Fibroblast of lung (primary cell): ENCODE data around the gene VCAN. TPM values are rescaled to one million over a fixed set of nuclear protein-coding genes. Genes with fewer than 3 reads are reported as not detected.

Source experiments
- DNase-seq, 2 donors: peaks; one replicate each; pipeline versions ENCODE4 v3.0.0 to v3.0.0-alpha.2; 2010; ENCODE audit warnings: low read depth in 2 of 2
- H2AFZ ChIP-seq: 2 replicates; pipeline ENCODE4 v1.5.1; 2012; ENCODE audit warnings: low read length, control low read depth, inconsistent platforms
- H3K27ac ChIP-seq: 2 replicates; pipeline ENCODE4 v1.5.1; 2011; ENCODE audit warnings: low read length, control low read depth; ENCODE audit not compliant: insufficient read depth
- H3K27me3 ChIP-seq: 2 replicates; pipeline ENCODE4 v1.5.1; 2011; ENCODE audit warnings: mild to moderate bottlenecking, low read length; ENCODE audit not compliant: control insufficient read depth, insufficient read depth
- H3K36me3 ChIP-seq: 2 replicates; pipeline ENCODE4 v1.5.1; 2011; ENCODE audit warnings: low read length; ENCODE audit not compliant: control insufficient read depth, insufficient read depth
- H3K4me1 ChIP-seq: 2 replicates; pipeline ENCODE4 v1.5.1; 2011; ENCODE audit warnings: low read length; ENCODE audit not compliant: control insufficient read depth, insufficient read depth; ENCODE audit errors: extremely low read depth
- H3K4me2 ChIP-seq: 2 replicates; pipeline ENCODE4 v1.5.1; 2011; ENCODE audit warnings: low read length, control low read depth; ENCODE audit not compliant: insufficient read depth; ENCODE audit errors: extremely low read depth
- H3K4me3 ChIP-seq, 4 experiments: fragments of 200-600 bp in 1 of 4; sonication (generic) in 1 of 4; replicated peaks in 1 of 4; 2 replicates each; pipeline ENCODE4 v1.5.1; 2011 to 2016; ENCODE audit warnings: low read length in 4 of 4, low read depth in 3 of 4, mild to moderate bottlenecking in 3 of 4, control low read depth in 2 of 4, inconsistent platforms in 1 of 4, mixed read lengths in 1 of 4; ENCODE audit not compliant: insufficient read depth in 1 of 4; ENCODE audit errors: control extremely low read depth in 1 of 4
- H3K79me2 ChIP-seq: 2 replicates; pipeline ENCODE4 v1.5.1; 2012; ENCODE audit warnings: mild to moderate bottlenecking, low read length, inconsistent platforms; ENCODE audit not compliant: control insufficient read depth, insufficient read depth
- H3K9ac ChIP-seq: 2 replicates; pipeline ENCODE4 v1.5.1; 2011; ENCODE audit warnings: mild to moderate bottlenecking, low read length, control low read depth; ENCODE audit not compliant: insufficient read depth
- H3K9me3 ChIP-seq: 2 replicates; pipeline ENCODE4 v1.5.1; 2012; ENCODE audit warnings: low read depth, low read length; ENCODE audit not compliant: control insufficient read depth, insufficient read depth
- H4K20me1 ChIP-seq: 2 replicates; pipeline ENCODE4 v1.5.1; 2011; ENCODE audit warnings: low read length; ENCODE audit not compliant: control insufficient read depth, insufficient read depth; ENCODE audit errors: extremely low read depth
- CTCF ChIP-seq, 2 donors: IDR thresholded peaks in 1 of 2; conservative IDR thresholded peaks in 1 of 2; 1 replicate in 1 of 2; 2 replicates in 1 of 2; pipeline ENCODE4 v1.5.1; 2011 to 2012; ENCODE audit warnings: low read length in 2 of 2, control low read depth in 1 of 2, inconsistent platforms in 1 of 2, low read depth in 1 of 2, mild to moderate bottlenecking in 1 of 2
- EZH2 ChIP-seq: IDR thresholded peaks from 2 replicates; pipeline ENCODE4 v1.5.1; 2012; ENCODE audit warnings: low read length, control low read depth, mild to moderate bottlenecking; ENCODE audit errors: missing control alignments
- polyA plus RNA-seq, 2 donors: library from polyadenylated mRNA; depleted of rRNA in 1 of 2; stranded (reverse) in 1 of 2; unstranded in 1 of 2; fragments of >200 nt; gene quantifications; 2 replicates each; pipeline ENCODE4 v1.2.1, GENCODE V29; 2011 to 2012; ENCODE audit warnings: missing spikeins in 1 of 2
- total RNA-seq: library from RNA; depleted of rRNA; stranded (reverse); fragments of >200 nt; gene quantifications from 2 replicates; pipeline ENCODE4 v1.2.1, GENCODE V29; 2014

Gene VCAN
- total and polyA plus RNA-seq, 2 donors (not counting 1 experiment from before 2014, with no cell fraction given): 51.9 to 227 TPM

GRCh38 chr5:83589786-83590185 is 118.2 kb downstream of the VCAN start:
- no peak overlapping the region for H3K27ac ChIP-seq
- TF ChIP-seq EZH2 (no peak), CTCF (conservative IDR thresholded peaks at IDR 0.05 in 1 of 2, IDR thresholded peaks at IDR 0.05 in 1 of 2; ENCODE audit: low read depth in 1 of 2, low read length in 2 of 2) (no peak)
- H2AFZ ChIP-seq: no peak overlapping the region
- DNase-seq: no peak
- H4K20me1 ChIP-seq: no peaks in the 10 kb centered on the region
- H3K36me3 ChIP-seq: no peaks in the 10 kb centered on the region
- H3K9me3 ChIP-seq: no peaks in the 10 kb centered on the region
- no peak overlapping the region for H3K4me2 ChIP-seq
- no peak overlapping the region for H3K9ac ChIP-seq
- no peak overlapping the region for H3K4me3 ChIP-seq
- no peaks in the 10 kb centered on the region for H3K79me2 ChIP-seq
- no peaks in the 10 kb centered on the region for H3K4me1 ChIP-seq
- no peaks in the 10 kb centered on the region for H3K27me3 ChIP-seq

- Histone ChIP-seq H3K4me3 (peak overlapping the region in 2 of 4 experiments; percentile 10 to 22), H2AFZ (peak overlapping the region; percentile 82), H3K9ac (no peak overlapping the region), H3K27me3 (no peaks in the 10 kb centered on the region), H4K20me1 (no peaks in the 10 kb centered on the region), H3K27ac (no peak overlapping the region), H3K79me2 (no peaks in the 10 kb centered on the region), H3K36me3 (no peaks in the 10 kb centered on the region), H3K9me3 (no peaks in the 10 kb centered on the region), H3K4me1 (no peaks in the 10 kb centered on the region), H3K4me2 (peak overlapping the region; percentile 80)
- TF ChIP-seq CTCF (conservative IDR thresholded peaks at IDR 0.05 in 1 of 2, IDR thresholded peaks at IDR 0.05 in 1 of 2; ENCODE audit: low read depth in 1 of 2, low read length in 2 of 2): no peak
- no peak for TF ChIP-seq EZH2
- peak in 1 of 2 donors; percentile 21 for DNase-seq
Measured at GRCh38 chr5:83590966-83591365, 119.4 kb downstream of the VCAN start.

GRCh38 chr5:83595217-83595616 is 123.7 kb downstream of the VCAN start:
- TF ChIP-seq EZH2 (no peak), CTCF (conservative IDR thresholded peaks at IDR 0.05 in 1 of 2, IDR thresholded peaks at IDR 0.05 in 1 of 2; ENCODE audit: low read depth in 1 of 2, low read length in 2 of 2) (peak in 1 of 2 donors; percentile 47)
- no peaks in the 10 kb centered on the region for H3K36me3 ChIP-seq
- no peaks in the 10 kb centered on the region for H3K27me3 ChIP-seq
- H3K79me2 ChIP-seq: no peaks in the 10 kb centered on the region
- no peak overlapping the region for H3K9ac ChIP-seq
- no peaks in the 10 kb centered on the region for H4K20me1 ChIP-seq
- H3K4me2 ChIP-seq: no peak overlapping the region
- no peaks in the 10 kb centered on the region for H3K9me3 ChIP-seq
- no peak overlapping the region for H2AFZ ChIP-seq
- H3K4me3 ChIP-seq: no peak overlapping the region
- no peak overlapping the region for H3K27ac ChIP-seq
- DNase-seq: no peak
- no peaks in the 10 kb centered on the region for H3K4me1 ChIP-seq
